ENCODE measurements around the gene RBM24. TPM values are rescaled to one million over a fixed set of nuclear protein-coding genes. Genes with fewer than 3 reads are reported as not detected.

Gene RBM24
- total and polyA plus RNA-seq, 2 of the 4 experiments (the other 2 are of a cell fraction): 4.1 to 6.6 TPM

GRCh38 chr6:17265570-17265969 lies 15.6 kb upstream of the RBM24 start:
- no peak overlapping the region for H3K18ac ChIP-seq (ENCODE audit: low read depth, low read length)
- no peaks in the 10 kb centered on the region for H3K36me3 ChIP-seq (ENCODE audit: control insufficient read depth, insufficient read depth, low read length)
- intact Hi-C loops (cut with micrococcal nuclease) (no loop called here), dilution Hi-C loops (cut with HindIII; ENCODE audit: low sequenced_read_pairs, unreplicated experiment) (no loop called here), in situ Hi-C loops (cut with MboI; ENCODE audit: low sequenced_read_pairs) (no loop called here)
- no peaks in the 10 kb centered on the region for H4K20me1 ChIP-seq (ENCODE audit: insufficient read depth, low read length)
- H3K4me3 ChIP-seq (ENCODE audit: insufficient read depth, low read depth, low read length): no peak overlapping the region
- no peak overlapping the region for H2AFZ ChIP-seq (replicated peaks; ENCODE audit: low read length, poor library complexity)
- H2BK5ac ChIP-seq (ENCODE audit: low read depth, low read length, poor library complexity, severe bottlenecking): no peak overlapping the region
- POLR2A ChIA-PET (ENCODE audit: unreplicated experiment): no interaction called here
- no peak overlapping the region for H3K27ac ChIP-seq (ENCODE audit: insufficient read depth, low read length)
- no peak overlapping the region for H4K8ac ChIP-seq (ENCODE audit: low read depth in 2 of 2, low read length in 2 of 2)
- H2BK120ac ChIP-seq (ENCODE audit: low read depth, low read length): no peak overlapping the region
- no peak overlapping the region for H3K4me2 ChIP-seq (ENCODE audit: low read depth, low read length)
- no peak overlapping the region for H3K4ac ChIP-seq (ENCODE audit: low read depth, low read length)
- H4K91ac ChIP-seq (ENCODE audit: insufficient read depth, low read depth, low read length): no peak overlapping the region
- no peak overlapping the region for H3K23ac ChIP-seq (ENCODE audit: low read depth, low read length)
- H3K9ac ChIP-seq (ENCODE audit: low read depth, low read length): no peak overlapping the region
- no peak overlapping the region for H4K5ac ChIP-seq (ENCODE audit: low read depth, low read length)
- no peak overlapping the region for H2BK20ac ChIP-seq (ENCODE audit: low read depth, low read length)
- no peak overlapping the region for H3K14ac ChIP-seq (replicated peaks; ENCODE audit: low read depth, low read length)
- no peak overlapping the region for H2BK15ac ChIP-seq (ENCODE audit: low read depth, low read length)
- H3K27me3 ChIP-seq (ENCODE audit: control insufficient read depth, insufficient read depth, low read length): no peaks in the 10 kb centered on the region
- no peaks in the 10 kb centered on the region for H3K9me3 ChIP-seq (ENCODE audit: control insufficient read depth, insufficient read depth, low read length)
- H3K79me1 ChIP-seq (ENCODE audit: low read depth in 1 of 2, low read length in 2 of 2): 0 out of 4 replicates have a peak, but pooled peaks cover 0 to 5% of the 10 kb centered on the region in 2 experiments
- H2AK5ac ChIP-seq (ENCODE audit: low read depth, low read length): no peak overlapping the region
- TF ChIP-seq FOS (IDR thresholded peaks at IDR 0.05; ENCODE audit: low read depth, low read length) (no peak), CHD1 (IDR thresholded peaks at IDR 0.05; ENCODE audit: low read depth, low read length) (no peak), MXI1 (IDR thresholded peaks at IDR 0.05; ENCODE audit: borderline replicate concordance, low read depth, low read length) (no peak), RAD21 (IDR thresholded peaks at IDR 0.05; ENCODE audit: low read length) (no peak), RFX5 (IDR thresholded peaks at IDR 0.05; ENCODE audit: low read depth, low read length) (no peak), SMC3 (IDR thresholded peaks at IDR 0.05; ENCODE audit: low read depth, low read length) (no peak), USF2 (IDR thresholded peaks at IDR 0.05; ENCODE audit: low read depth, low read length) (no peak), POLR2A (IDR thresholded peaks at IDR 0.05; ENCODE audit: low read depth, low read length) (no peak), BHLHE40 (IDR thresholded peaks at IDR 0.05; ENCODE audit: low read depth, low read length) (no peak), MAZ (IDR thresholded peaks at IDR 0.05; ENCODE audit: borderline replicate concordance, low read depth, low read length) (no peak), RCOR1 (IDR thresholded peaks at IDR 0.05; ENCODE audit: insufficient replicate concordance, low read length) (no peak), CEBPB (IDR thresholded peaks at IDR 0.05; ENCODE audit: low read depth, low read length) (no peak), CTCF (conservative IDR thresholded peaks at IDR 0.05; ENCODE audit: low read depth, low read length) (no peak), MAFK (IDR thresholded peaks at IDR 0.05; ENCODE audit: low read depth, low read length) (no peak), NFE2L2 (IDR thresholded peaks at IDR 0.05; ENCODE audit: low read depth, low read length) (no peak)
- TF ChIP-seq, protein P1, sequence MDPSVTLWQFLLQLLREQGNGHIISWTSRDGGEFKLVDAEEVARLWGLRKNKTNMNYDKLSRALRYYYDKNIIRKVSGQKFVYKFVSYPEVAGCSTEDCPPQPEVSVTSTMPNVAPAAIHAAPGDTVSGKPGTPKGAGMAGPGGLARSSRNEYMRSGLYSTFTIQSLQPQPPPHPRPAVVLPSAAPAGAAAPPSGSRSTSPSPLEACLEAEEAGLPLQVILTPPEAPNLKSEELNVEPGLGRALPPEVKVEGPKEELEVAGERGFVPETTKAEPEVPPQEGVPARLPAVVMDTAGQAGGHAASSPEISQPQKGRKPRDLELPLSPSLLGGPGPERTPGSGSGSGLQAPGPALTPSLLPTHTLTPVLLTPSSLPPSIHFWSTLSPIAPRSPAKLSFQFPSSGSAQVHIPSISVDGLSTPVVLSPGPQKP (IDR thresholded peaks at IDR 0.05; ENCODE audit: borderline replicate concordance, low read depth, low read length): no peak
- H2AK9ac ChIP-seq (replicated peaks; ENCODE audit: low read depth, low read length, poor library complexity): no peak overlapping the region
- no peak for DNase-seq
- H3K56ac ChIP-seq (ENCODE audit: extremely low read depth, insufficient read depth, low read length): no peak overlapping the region
- peaks cover 7% of the 10 kb centered on the region for H3K9me1 ChIP-seq (ENCODE audit: insufficient read depth, low read length)
- peaks cover 12% of the 10 kb centered on the region; the same call in 1 of the 2 replicates for H3K4me1 ChIP-seq (ENCODE audit: control insufficient read depth, insufficient read depth, low read length)
- CTCF ChIA-PET: no interaction called here
- no peak for ATAC-seq (ENCODE audit: low read depth)
- BruUV-seq (replicated peaks): no TSS peak
